Motor neuron (in vitro differentiated cells): ENCODE data around the gene SENP7. TPM values are rescaled to one million over a fixed set of nuclear protein-coding genes. Genes with fewer than 3 reads are reported as not detected.
"Not testable (repeated sequence)": the region's sequence is repeated elsewhere in the genome, so short reads cannot be mapped to it uniquely, and the experiment has no call there.

Source experiments
- ATAC-seq, 8 experiments: fragments of 200-7000 bp; cut with Tn5 transposase; replicated peaks in 6 of 8; 2 replicates each; pipeline ENCODE4 v1.8.0; 2021; ENCODE audit warnings: mild to moderate bottlenecking in 8 of 8, moderate library complexity in 8 of 8
- H3K27ac ChIP-seq, 2 donors: fragments of 250-450 bp; sonication (Bioruptor Pico); 2 replicates each; pipeline ENCODE4 v1.9.0; 2021; ENCODE audit warnings: antibody characterized with exemption in 2 of 2, mild to moderate bottlenecking in 2 of 2, moderate library complexity in 1 of 2
- H3K4me1 ChIP-seq, 2 donors: fragments of 250-450 bp; sonication (Bioruptor Pico); replicated peaks in 1 of 2; 2 replicates each; pipeline ENCODE4 v1.6.1; 2021; ENCODE audit warnings: antibody characterized with exemption in 2 of 2, mild to moderate bottlenecking in 2 of 2, moderate library complexity in 1 of 2
- H3K4me3 ChIP-seq, 5 donors: fragments of 250-450 bp; sonication (Bioruptor Pico); 2 replicates each; pipeline ENCODE4 v1.9.0; 2021; ENCODE audit warnings: antibody characterized with exemption in 5 of 5, mild to moderate bottlenecking in 5 of 5, moderate library complexity in 4 of 5
- WGBS, 10 experiments: fragments of 450-650 bp; shearing (Covaris generic); methylation state at CpG; one replicate each; pipeline ENCODE4 v1.0.0; 2022; 5-methylcytosine and 5-hydroxymethylcytosine counted together
- in situ Hi-C, 9 experiments: fragments of 400-800 bp; cut with MboI; loops; one replicate each; pipeline ENCODE4 v1.15.0; 2021; ENCODE audit warnings: low sequenced_read_pairs in 9 of 9, low pct_unique_long_range_greater_than_20kb in 2 of 9; ENCODE audit not compliant: unreplicated experiment in 9 of 9
- total RNA-seq, 8 experiments: library from RNA; unstranded; fragments of 300-600 nt; gene quantifications; 2 replicates each; pipeline versions ENCODE4 v1.2.3 to v1.2.4, GENCODE V29; 2022

Gene SENP7
- total RNA-seq, 8 experiments from 2014 or later: 9.3 to 77.7 (median 43.7) TPM

DNA sequence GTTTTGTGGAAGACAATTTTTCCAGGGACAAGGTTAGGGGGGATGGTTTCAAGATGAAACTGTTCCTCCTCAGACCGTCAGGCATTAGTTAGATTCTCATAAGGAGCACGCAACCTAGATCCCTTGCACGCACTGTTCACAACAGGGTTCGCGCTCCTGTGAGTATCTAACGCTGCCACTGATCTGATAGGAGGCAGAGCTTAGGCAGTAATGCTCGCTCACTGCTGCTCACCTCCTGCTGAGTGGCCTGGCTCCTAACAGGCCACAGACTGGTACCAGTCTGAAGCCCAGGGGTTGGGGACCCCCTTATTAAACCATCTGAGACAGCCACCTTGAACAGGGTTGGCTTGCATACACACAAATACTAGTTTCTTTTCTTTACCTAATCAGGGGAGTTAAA is 179.1 kb downstream of the SENP7 start:
- H3K4me3 ChIP-seq: no peak overlapping the region
- H3K27ac ChIP-seq: no peak overlapping the region
- in situ Hi-C loops: no loop called here
- 80 to 100% (median 92%) methylated on average over 1 to 7 of the region's 7 CpGs; no CpG with 5 or more reads in 3 of the 10 experiments for WGBS, 10 experiments
- ATAC-seq: no peak
- peaks cover 0 to 3% of the 10 kb centered on the region in 2 donors for H3K4me1 ChIP-seq

DNA sequence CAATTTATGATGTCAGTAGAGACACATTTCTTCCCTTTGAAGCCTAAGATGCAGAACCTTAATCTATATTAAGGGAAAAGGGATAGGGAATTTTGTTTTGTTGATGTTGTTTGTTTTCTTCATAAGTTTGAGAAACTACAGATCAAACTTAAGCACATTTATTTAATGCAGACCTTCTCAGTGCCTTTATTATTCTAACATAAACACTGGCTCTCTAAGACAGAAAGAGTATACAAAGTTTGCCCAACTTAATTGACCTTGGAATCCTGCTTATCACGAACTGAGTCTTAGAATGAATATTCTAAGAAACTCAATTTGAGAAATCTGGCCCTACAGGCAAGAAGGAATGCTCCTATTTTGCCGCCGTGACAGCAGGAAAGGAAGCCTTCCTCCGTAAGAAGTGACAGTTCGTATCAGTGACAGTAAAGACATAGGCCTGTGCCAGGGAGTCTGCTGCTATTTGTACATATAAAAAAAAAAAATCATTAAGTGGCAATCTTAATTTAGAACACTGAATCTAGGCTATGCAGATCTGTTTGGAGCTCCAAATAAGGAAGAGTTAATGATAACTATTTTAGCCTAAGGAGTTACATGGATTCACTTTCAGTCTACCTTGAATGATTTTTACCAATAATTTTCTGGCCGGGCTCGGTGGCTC is 183.9 kb downstream of the SENP7 start:
- 78 to 100% (median 91%) methylated on average over 1 to 7 of the region's 7 CpGs for WGBS, 10 experiments
- Histone ChIP-seq H3K27ac (no peak overlapping the region), H3K4me1 (no peaks in the 10 kb centered on the region), H3K4me3 (no peak overlapping the region)
- no peak for ATAC-seq
- in situ Hi-C loops: no loop called here

DNA sequence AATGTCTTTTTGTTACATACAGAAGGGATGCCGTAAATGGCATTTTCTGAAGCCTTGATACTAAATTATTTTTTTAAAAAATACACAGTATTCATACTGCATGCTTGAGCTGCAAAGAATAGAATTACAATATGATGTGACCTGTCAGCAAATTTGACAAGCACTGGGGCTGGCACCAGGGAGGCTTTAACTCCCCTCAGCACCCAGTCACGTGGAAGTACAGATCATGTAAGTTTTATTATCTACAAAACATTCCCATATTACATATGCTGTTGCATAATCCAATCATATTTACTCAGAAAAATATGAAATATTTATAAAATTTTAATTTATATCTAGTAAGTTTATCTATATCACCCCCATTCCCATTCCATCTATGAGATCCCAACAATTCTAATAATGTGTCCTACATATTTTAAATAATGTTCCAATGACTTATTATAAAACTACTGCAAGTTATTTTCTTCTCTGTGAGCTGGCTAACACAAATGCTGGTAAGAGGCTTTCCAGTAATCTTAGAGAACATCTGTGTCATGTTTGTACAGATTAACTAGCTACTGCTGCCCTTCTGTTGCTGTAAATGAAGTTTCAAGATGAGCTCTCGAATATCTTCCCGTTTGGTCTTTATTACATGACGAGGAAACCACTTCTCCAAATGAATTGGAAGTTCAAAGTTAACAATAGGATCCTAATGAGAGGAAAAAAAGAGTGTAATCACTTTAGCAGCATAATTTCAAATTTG is 187.4 kb downstream of the SENP7 start:
- no peaks in the 10 kb centered on the region for H3K4me1 ChIP-seq
- in situ Hi-C loops: no loop called here
- H3K4me3 ChIP-seq: no peak overlapping the region
- H3K27ac ChIP-seq: no peak overlapping the region
- no peak for ATAC-seq
- 49 to 100% (median 89%) methylated on average over 2 to 5 of the region's 5 CpGs for WGBS, 10 experiments

DNA sequence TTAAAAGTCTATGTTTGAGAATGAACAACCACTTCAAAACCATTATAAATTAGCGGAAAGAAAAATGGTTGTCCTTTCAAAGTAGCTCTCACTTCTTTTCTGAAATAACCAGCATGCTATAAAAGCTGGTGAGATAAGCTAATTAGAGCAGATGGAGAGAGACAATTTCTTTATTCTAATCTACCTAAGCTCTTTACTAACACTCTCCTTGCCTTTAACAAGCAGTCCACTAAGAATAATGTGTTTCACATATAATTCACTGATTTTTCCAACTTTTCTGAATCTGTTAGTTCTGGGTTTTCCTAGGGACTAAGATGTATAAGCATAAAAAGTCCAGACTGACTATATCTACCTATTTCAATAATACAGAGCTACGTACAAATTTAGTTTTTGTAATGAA is 192.5 kb downstream of the SENP7 start, which contains the start of gene IMPG2:
TSS of gene IMPG2 (minus strand) at position 101 of the 400 bp plus-strand sequence. CDS start 203 bp downstream, outside the sequence.
- no peak for ATAC-seq
- in situ Hi-C loops: no loop called here
- Histone ChIP-seq H3K4me1 (peaks cover 0 to 7% of the 10 kb centered on the region in 2 donors), H3K4me3 (no peak within 1 kb of the TSS), H3K27ac (no peak within 1 kb of the TSS)
- 67 to 100% (median 92%) methylated on average over 1 to 2 of the region's 2 CpGs for WGBS, 10 experiments

DNA sequence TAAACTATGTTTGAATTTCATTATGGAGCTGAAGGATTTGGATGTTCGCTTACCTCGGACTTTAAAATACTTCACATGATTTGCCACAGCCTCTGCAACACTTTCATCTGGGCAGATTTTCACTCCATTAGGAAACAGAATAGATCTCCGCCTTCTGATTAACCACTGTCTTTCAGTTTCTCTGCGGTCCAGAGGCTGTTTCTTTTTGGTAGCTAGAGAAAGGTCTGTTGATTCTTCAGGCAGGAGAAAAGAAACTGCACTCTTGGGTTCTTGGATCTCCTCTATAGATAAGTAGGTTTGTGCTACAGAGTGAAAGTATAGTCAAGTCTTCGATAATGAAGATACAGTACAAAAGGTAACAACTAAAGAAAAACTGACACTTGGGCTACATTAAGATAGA is 193.5 kb downstream of the SENP7 start:
- Histone ChIP-seq H3K27ac (no peak overlapping the region), H3K4me3 (no peak overlapping the region), H3K4me1 (peaks cover 0 to 7% of the 10 kb centered on the region in 2 donors)
- ATAC-seq: no peak
- WGBS, 10 experiments: 28 to 96% (median 75%) methylated on average over 2 to 5 of the region's 5 CpGs; no CpG with 5 or more reads in 1 of the 10 experiments
- in situ Hi-C loops: no loop called here

DNA sequence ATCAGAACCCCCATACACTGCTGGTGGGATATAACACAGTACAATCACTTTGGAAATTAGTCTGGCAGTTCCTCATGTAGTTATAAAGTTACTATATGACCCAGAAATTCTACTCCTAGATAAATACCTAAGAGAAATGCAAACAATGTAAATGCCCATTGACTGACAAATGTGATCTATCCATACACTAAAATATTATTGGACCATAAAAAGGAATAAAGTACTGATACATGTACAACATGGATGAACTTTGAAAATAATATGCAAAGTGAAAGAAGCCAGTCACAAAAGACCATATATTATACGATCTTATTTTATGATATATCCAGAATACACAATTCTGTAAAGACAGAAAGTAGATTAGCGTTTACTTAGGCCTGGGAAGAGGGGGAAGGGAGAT is 200.5 kb downstream of the SENP7 start:
- Histone ChIP-seq H3K27ac (no peak overlapping the region), H3K4me3 (no peak overlapping the region), H3K4me1 (peaks cover 15 to 37% of the 10 kb centered on the region in 2 donors)
- in situ Hi-C loops: no loop called here
- 67 to 100% (median 87%) methylated on average over 1 to 2 of the region's 2 CpGs; no CpG with 5 or more reads in 1 of the 10 experiments for WGBS, 10 experiments
- ATAC-seq: no peak

DNA sequence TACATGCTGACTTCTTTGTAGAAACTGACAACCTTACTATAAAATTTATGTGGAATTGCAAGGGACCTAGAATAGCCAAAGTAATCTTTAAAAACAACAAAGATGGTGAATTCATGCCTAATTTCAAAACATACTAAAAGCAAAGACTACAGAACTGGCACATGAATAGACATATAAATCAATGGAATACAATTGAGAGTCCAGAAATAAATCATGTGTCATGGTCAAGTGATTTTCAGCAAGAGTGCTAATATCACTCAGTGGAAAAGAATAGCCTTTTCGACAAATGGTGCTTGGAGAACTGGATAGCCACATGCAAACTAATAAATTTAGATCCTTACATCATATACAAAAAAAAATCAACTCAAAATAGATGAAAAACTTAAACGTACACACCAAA is 201.3 kb downstream of the SENP7 start:
- peaks cover 15 to 37% of the 10 kb centered on the region in 2 donors for H3K4me1 ChIP-seq
- peak in 5 of 8 experiments; percentile 53 to 64 (median 62) for ATAC-seq
- 0 to 78% (median 11%) methylated on average over 1 to 2 of the region's 2 CpGs for WGBS, 10 experiments
- in situ Hi-C loops: no loop called here
- H3K27ac ChIP-seq: peak overlapping the region in 1 of 2 donors; percentile 52
- no peak overlapping the region for H3K4me3 ChIP-seq

DNA sequence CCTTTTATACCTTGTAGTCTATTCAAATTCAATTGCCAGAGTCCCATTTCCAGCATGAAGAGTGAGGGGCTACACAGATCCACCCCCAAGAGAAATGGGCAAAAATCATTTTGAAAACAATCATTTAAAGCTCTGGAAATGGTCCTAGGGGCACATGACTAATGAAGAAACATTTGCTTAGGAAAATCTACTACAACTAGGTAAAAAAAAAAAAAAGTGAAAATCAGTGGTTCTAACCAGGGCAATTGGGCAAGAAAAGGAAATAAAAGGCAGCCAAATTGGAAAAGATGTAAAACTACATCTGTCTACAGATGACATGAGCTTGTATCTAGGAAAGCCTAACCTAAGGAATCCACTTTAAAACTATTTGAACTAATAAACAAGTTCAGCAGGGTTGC is 202.0 kb downstream of the SENP7 start:
- in situ Hi-C loops: no loop called here

DNA sequence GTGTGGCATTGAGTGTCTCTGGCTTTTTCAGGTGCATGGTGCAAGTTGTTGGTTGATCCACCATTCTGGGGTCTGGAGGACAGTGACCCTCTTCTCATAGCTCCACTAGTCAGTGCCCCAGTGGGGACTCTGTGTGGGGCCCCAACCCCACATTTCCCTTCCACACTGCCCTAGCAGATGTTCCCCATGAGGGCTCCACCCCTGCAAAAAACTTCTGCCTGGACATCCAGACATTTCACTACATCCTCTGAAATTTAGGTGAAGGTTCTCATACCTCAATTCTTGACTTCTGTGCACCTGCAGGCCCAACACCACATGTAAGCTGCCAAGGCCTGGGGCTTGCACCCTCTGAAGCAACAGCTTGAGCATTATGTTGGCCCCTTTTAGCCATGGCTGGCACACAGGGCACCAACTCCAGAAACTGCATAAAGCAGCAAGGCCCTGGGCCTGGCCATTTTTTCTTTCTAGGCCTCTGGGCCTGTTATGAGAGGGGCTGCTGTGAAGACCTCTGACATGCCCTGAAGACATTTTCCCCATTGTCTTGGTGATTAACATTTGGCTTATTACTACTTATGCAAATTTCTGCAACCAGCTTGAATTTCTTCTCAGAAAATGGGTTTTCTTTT is 204.8 kb downstream of the SENP7 start:
- in situ Hi-C loops, H3K27ac ChIP-seq, ATAC-seq, H3K4me3 ChIP-seq: not testable (repeated sequence)
- peaks cover 15 to 34% of the 10 kb centered on the region in 2 donors for H3K4me1 ChIP-seq

More for the DNA sequence above, 202.0 kb downstream of the SENP7 start:
- Histone ChIP-seq H3K4me3 (no peak overlapping the region), H3K4me1 (peaks cover 15 to 37% of the 10 kb centered on the region in 2 donors), H3K27ac (peak overlapping the region; percentile 33 to 52)
- peak in 3 of 8 experiments; percentile 20 to 31 (median 29) for ATAC-seq

DNA sequence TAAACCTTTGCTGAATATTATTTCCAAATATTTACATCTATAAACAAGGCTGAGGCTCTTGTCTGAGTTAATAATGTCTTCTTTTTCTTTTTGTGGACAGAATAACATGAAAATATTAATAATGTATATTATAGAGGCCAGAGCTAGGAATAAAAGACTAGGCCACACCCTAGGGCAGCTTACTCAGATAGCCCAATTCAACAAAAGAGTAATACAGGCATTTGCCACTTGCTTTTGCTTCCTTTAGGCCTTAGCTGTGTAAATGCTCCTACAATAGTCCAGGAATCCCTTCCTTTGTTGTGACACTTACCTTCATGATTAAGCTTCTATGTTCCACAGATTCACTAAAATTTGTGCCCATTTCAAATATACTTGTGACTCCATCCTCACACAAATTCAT is 209.2 kb downstream of the SENP7 start:
- ATAC-seq: no peak
- H3K4me3 ChIP-seq: no peak overlapping the region
- no peaks in the 10 kb centered on the region for H3K4me1 ChIP-seq
- no peak overlapping the region for H3K27ac ChIP-seq
- in situ Hi-C loops: no loop called here

DNA sequence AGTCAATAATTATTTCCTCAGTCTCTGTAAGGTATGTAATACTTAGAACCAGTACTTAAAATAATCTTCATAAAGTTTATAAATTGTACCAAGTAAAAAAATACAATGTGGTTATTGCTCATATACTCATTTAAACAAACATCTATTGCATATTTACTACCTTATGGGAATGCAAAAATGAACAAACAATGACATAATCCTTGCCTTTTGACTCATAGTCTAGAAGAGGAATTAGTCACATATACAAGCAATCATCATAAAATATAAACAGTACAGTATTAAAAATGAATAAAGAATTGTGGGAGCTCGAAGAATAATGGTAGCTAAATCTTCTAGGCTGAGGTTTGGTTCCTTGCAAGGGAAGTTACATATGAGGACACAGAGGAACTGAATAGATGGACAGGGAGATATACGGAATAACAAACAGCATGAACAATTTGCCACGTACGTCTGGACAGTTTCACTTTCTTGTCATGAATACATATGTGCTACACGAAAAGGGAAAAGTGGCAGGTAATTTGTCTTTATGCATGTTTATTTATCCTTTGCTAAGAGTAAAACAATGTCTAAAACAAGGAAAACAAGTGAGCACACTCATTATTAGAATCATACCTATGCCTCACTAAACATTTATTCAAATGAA is 209.8 kb downstream of the SENP7 start:
- 56 to 100% (median 69%) methylated on average over 2 to 5 of the region's 5 CpGs for WGBS, 10 experiments
- peak in 3 of 8 experiments; percentile 25 to 55 (median 53) for ATAC-seq
- Histone ChIP-seq H3K4me1 (no peaks in the 10 kb centered on the region), H3K27ac (no peak overlapping the region), H3K4me3 (no peak overlapping the region)
- in situ Hi-C loops: no loop called here

DNA sequence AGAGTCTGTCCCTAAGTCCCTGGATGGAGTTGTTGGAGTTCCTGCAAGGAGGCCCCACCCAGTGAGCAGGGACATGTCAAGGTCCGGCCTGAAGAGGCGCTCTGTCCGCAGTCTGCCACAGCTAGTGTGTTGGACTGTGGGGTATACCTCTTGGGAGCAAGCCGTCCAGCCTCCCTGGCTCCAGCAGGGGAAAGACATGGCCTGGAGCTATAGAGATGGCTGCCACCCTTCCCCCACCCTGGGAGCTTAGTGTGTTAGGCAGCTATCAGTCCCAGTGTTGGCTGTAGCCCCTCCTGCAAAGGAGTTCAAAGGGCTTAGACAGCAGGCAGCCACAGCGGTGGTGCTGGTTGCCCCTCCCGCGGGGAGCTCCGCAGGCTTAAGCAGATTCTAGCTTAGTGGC is 212.9 kb downstream of the SENP7 start:
- H3K4me3 ChIP-seq: no peak overlapping the region
- no peaks in the 10 kb centered on the region for H3K4me1 ChIP-seq
- 69 to 76% methylated on average over 3 of the region's 8 CpGs; no CpG with 5 or more reads in 8 of the 10 experiments for WGBS, 10 experiments
- H3K27ac ChIP-seq: no peak overlapping the region
- in situ Hi-C loops: no loop called here
- no peak for ATAC-seq

DNA sequence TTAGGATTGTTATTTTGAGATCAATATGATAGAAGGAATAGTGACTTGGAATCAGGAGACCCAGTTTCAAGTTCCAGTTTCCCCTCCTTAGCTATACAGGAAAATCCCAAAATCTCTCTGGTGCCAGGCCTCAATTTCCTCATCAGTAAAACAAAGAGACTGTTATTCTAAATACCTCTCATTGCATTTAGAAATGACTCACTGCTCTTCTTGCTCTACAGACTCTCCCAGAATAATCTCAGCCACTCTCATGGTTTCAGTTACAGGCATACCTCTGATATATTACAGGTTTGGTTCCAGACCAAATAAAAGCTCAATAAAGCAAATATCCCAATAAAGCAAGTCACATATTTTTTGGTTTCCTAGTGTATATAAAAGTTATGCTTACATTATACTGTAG is 221.0 kb downstream of the SENP7 start:
- peak in 2 of 8 experiments; percentile 83 to 84 for ATAC-seq
- no peak overlapping the region for H3K4me3 ChIP-seq
- H3K4me1 ChIP-seq: no peaks in the 10 kb centered on the region
- in situ Hi-C loops: no loop called here
- no peak overlapping the region for H3K27ac ChIP-seq
